HepG2 (cell line): ENCODE measurements around the gene CEP57L1. TPM values are rescaled to one million over a fixed set of nuclear protein-coding genes. Genes with fewer than 3 reads are reported as not detected.

Source experiments
- ATAC-seq: fragments of 200-7000 bp; cut with Tn5 transposase; 3 replicates; pipeline ENCODE4 v1.9.1; 2020; ENCODE audit warnings: mild to moderate bottlenecking, moderate library complexity
- BruUV-seq: library from RNA; stranded (reverse); fragments of 400-500 nt; replicated peaks from 2 replicates; lab custom pipeline; 2021; lab: Mats Ljungman, UMichigan
- CTCF ChIA-PET: fragments of 300-600 bp; formaldehyde crosslinking; extraction: SDS; loops from one replicate; lab custom pipeline; 2021; ENCODE audit warnings: low total read pairs, inconsistent platforms, low intra/inter-chr PET ratio; lab: Yijun Ruan, JAX
- POLR2A ChIA-PET: fragments of 350-600 bp; sonication (Branson Sonifier 250); formaldehyde crosslinking; loops from one replicate; lab custom pipeline; 2020; ENCODE audit warnings: antibody characterized with exemption, inconsistent platforms; lab: Yijun Ruan, JAX
- DNase-seq: peaks from one replicate; pipeline ENCODE4 v3.0.0-alpha.2; 2015; ENCODE audit warnings: low spot score
- FAIRE-seq: peaks from 3 replicates; lab custom pipeline; 2011; peaks lifted over from hg19 to GRCh38; lab: Jason Lieb, UNC
- H2AFZ ChIP-seq: one replicate; pipeline ENCODE4 v1.6.1; 2011; ENCODE audit warnings: low read length, inconsistent platforms
- H3K27ac ChIP-seq: fragments of 300-600 bp; 3 replicates; pipeline ENCODE4 v1.8.0; 2011; ENCODE audit warnings: mixed run types, mild to moderate bottlenecking, mixed read lengths, low read length, inconsistent platforms; ENCODE audit not compliant: insufficient read depth; ENCODE audit errors: extremely low read length
- H3K27me3 ChIP-seq, 2 experiments: fragments of 200-600 bp in 1 of 2; 2 replicates in 1 of 2; 3 replicates in 1 of 2; pipeline versions ENCODE4 v1.6.0 to v1.8.0; 2011; ENCODE audit warnings: low read length in 2 of 2, mild to moderate bottlenecking in 2 of 2, moderate library complexity in 2 of 2, inconsistent platforms in 1 of 2; ENCODE audit not compliant: insufficient read depth in 2 of 2, control insufficient read depth in 1 of 2
- H3K36me3 ChIP-seq, 2 experiments: fragments of 200-600 bp in 1 of 2; replicated peaks in 1 of 2; 2 replicates in 1 of 2; 3 replicates in 1 of 2; pipeline versions ENCODE4 v1.5.1 to v1.8.0; 2011; ENCODE audit warnings: low read length in 2 of 2, inconsistent platforms in 1 of 2; ENCODE audit not compliant: insufficient read depth in 2 of 2, control insufficient read depth in 1 of 2
- H3K4me1 ChIP-seq: 2 replicates; pipeline ENCODE4 v1.5.1; 2012; ENCODE audit warnings: low read length, inconsistent platforms; ENCODE audit not compliant: insufficient read depth
- H3K4me2 ChIP-seq: 2 replicates; pipeline ENCODE4 v1.6.0; 2011; ENCODE audit warnings: low read depth, low read length, inconsistent platforms
- H3K4me3 ChIP-seq, 3 experiments: fragments of 200-600 bp in 1 of 3; sonication (generic), shearing (Covaris generic) in 1 of 3; replicated peaks in 1 of 3; 2 replicates each; pipeline ENCODE4 v1.5.1; 2011 to 2016; ENCODE audit warnings: low read length in 3 of 3, inconsistent platforms in 2 of 3, low read depth in 2 of 3, mild to moderate bottlenecking in 2 of 3, control low read depth in 1 of 3, mixed read lengths in 1 of 3; ENCODE audit not compliant: insufficient read depth in 1 of 3
- H3K79me2 ChIP-seq: one replicate; pipeline ENCODE4 v1.6.1; 2011; ENCODE audit warnings: low read length, inconsistent platforms; ENCODE audit not compliant: insufficient read depth
- H3K9ac ChIP-seq: 2 replicates; pipeline ENCODE4 v1.6.0; 2011; ENCODE audit warnings: mild to moderate bottlenecking, low read depth, low read length, inconsistent platforms; ENCODE audit not compliant: insufficient read depth
- H3K9me3 ChIP-seq: 2 replicates; pipeline ENCODE4 v1.5.1; 2012; ENCODE audit warnings: mild to moderate bottlenecking, low read length
- H4K20me1 ChIP-seq: 2 replicates; pipeline ENCODE4 v1.6.0; 2011; ENCODE audit warnings: inconsistent platforms, mild to moderate bottlenecking, low read length, moderate library complexity; ENCODE audit not compliant: insufficient read depth
- ARHGAP35 ChIP-seq: sonication (generic); formaldehyde crosslinking; IDR thresholded peaks from 2 replicates; pipeline ENCODE4 v1.9.0; 2022; ENCODE audit warnings: mild to moderate bottlenecking, inconsistent platforms, moderate library complexity, missing genetic modification reagents, borderline replicate concordance
- ARNT ChIP-seq: fragments of 450-650 bp; IDR thresholded peaks from 2 replicates; pipeline ENCODE4 v1.6.1; 2017
- CBFB ChIP-seq: sonication (generic); formaldehyde crosslinking; IDR thresholded peaks from 2 replicates; pipeline ENCODE4 v1.4.0; 2020; ENCODE audit warnings: missing genetic modification reagents
- CHD4 ChIP-seq: fragments of 200-600 bp; sonication (generic); IDR thresholded peaks from 2 replicates; pipeline ENCODE4 v1.7.0; 2017; ENCODE audit warnings: mild to moderate bottlenecking, low read length, borderline replicate concordance
- KAT2B ChIP-seq: fragments of 150-350 bp; IDR thresholded peaks from 2 replicates; pipeline ENCODE4 v1.6.1; 2014; ENCODE audit warnings: low read depth, low read length, borderline replicate concordance
- NFATC3 ChIP-seq: sonication (generic); formaldehyde crosslinking; IDR thresholded peaks from 2 replicates; pipeline ENCODE4 v1.5.1; 2020; ENCODE audit warnings: mild to moderate bottlenecking, missing genetic modification reagents
- RAD51 ChIP-seq: fragments of 450-650 bp; IDR thresholded peaks from 2 replicates; pipeline ENCODE4 v1.6.1; 2016; ENCODE audit warnings: borderline replicate concordance
- RBM22 ChIP-seq: fragments of 200-400 bp; formaldehyde crosslinking; optimal IDR thresholded peaks from 2 replicates; pipeline ENCODE3; 2017; ENCODE audit warnings: mild to moderate bottlenecking, low read length, moderate library complexity
- THAP8 ChIP-seq: sonication (generic); formaldehyde crosslinking; IDR thresholded peaks from 2 replicates; pipeline ENCODE4 v1.5.1; 2020; ENCODE audit warnings: missing genetic modification reagents, mild to moderate bottlenecking, borderline replicate concordance
- UBTF ChIP-seq: sonication (generic); formaldehyde crosslinking; IDR thresholded peaks from 2 replicates; pipeline ENCODE4 v1.4.0; 2020; ENCODE audit warnings: mild to moderate bottlenecking, missing genetic modification reagents
- YEATS2 ChIP-seq: sonication (generic); formaldehyde crosslinking; IDR thresholded peaks from 2 replicates; pipeline ENCODE4 v1.4.0; 2020; ENCODE audit warnings: missing genetic modification reagents, borderline replicate concordance
- ZNF12 ChIP-seq: sonication (generic); formaldehyde crosslinking; IDR thresholded peaks from 2 replicates; pipeline ENCODE4 v1.5.0; 2020; ENCODE audit warnings: missing genetic modification reagents
- ZNF263 ChIP-seq: sonication (generic); formaldehyde crosslinking; IDR thresholded peaks from 2 replicates; pipeline ENCODE4 v1.4.0; 2020; ENCODE audit warnings: missing genetic modification reagents
- ZNF280B ChIP-seq: sonication (generic); formaldehyde crosslinking; IDR thresholded peaks from 2 replicates; pipeline ENCODE4 v1.5.0; 2020; ENCODE audit warnings: missing genetic modification reagents, mild to moderate bottlenecking, borderline replicate concordance
- ZNF556 ChIP-seq: sonication (generic); formaldehyde crosslinking; IDR thresholded peaks from 2 replicates; pipeline ENCODE4 v1.4.0; 2020; ENCODE audit warnings: mild to moderate bottlenecking, missing genetic modification reagents, borderline replicate concordance
- ZNF710 ChIP-seq: sonication (generic); formaldehyde crosslinking; IDR thresholded peaks from 2 replicates; pipeline ENCODE4 v1.5.0; 2020; ENCODE audit warnings: mild to moderate bottlenecking, missing genetic modification reagents, borderline replicate concordance
- ZNF839 ChIP-seq: sonication (generic); formaldehyde crosslinking; IDR thresholded peaks from 2 replicates; pipeline ENCODE4 v1.4.0; 2020; ENCODE audit warnings: missing genetic modification reagents, mild to moderate bottlenecking, borderline replicate concordance
- ZSCAN21 ChIP-seq: sonication (generic); formaldehyde crosslinking; IDR thresholded peaks from 2 replicates; pipeline ENCODE4 v1.8.0; 2022; ENCODE audit warnings: mild to moderate bottlenecking, missing genetic modification reagents, moderate library complexity, borderline replicate concordance
- WGBS: methylation state at CpG from one replicate; pipeline ENCODE4 v1.1.6; 2017; ENCODE audit warnings: low lambda C conversion rate; 5-methylcytosine and 5-hydroxymethylcytosine counted together
- in situ Hi-C: cut with HindIII; loops from 2 replicates; pipeline ENCODE4 v1.10.0; 2017; ENCODE audit warnings: low pct_unique_long_range_greater_than_20kb; ENCODE audit not compliant: extremely low pct_ligation_motif_present
- intact Hi-C: fragments of 100-400 bp; cut with micrococcal nuclease; formaldehyde crosslinking; loops from one replicate; pipeline ENCODE4 v1.10.0; 2022; ENCODE audit not compliant: unreplicated experiment
- polyA plus RNA-seq, 8 experiments: library from polyadenylated mRNA; depleted of rRNA in 3 of 8; stranded (reverse) in 7 of 8; unstranded in 1 of 8; fragments of >200 nt; fragmentation: Illumina TruSeq in 4 of 8; extraction: Trizol in 4 of 8; gene quantifications; 2 replicates each; pipeline versions ENCODE4 v1.2.1 to v1.2.3, GENCODE V29; 2011 to 2016; ENCODE audit warnings: low read depth in 4 of 8, missing spikeins in 1 of 8, mixed read lengths in 1 of 8; ENCODE audit not compliant: insufficient read depth in 1 of 8
- total RNA-seq, 5 experiments: library from RNA; depleted of rRNA; stranded (reverse); fragments of >200 nt; fragmentation: Illumina TruSeq; extraction: Trizol; gene quantifications; 2 replicates each; pipeline ENCODE4 v1.2.3, GENCODE V29; 2016; ENCODE audit warnings: low read depth in 1 of 5

CEP57L1 gene
- total and polyA plus RNA-seq, 2 of the 13 experiments (the other 11 are each of a cell fraction or from before 2014, with no cell fraction given): 7.7 to 15.5 TPM

- TF ChIP-seq ZNF839 (CRISPR knock-in tag): no peak
- TF ChIP-seq YEATS2 (CRISPR knock-in tag): no peak
- TF ChIP-seq RAD51: no peak
Measured at GRCh38 chr6:109052852-109053251, 42.5 kb upstream of the CEP57L1 start (continued).

GRCh38 chr6:109053336-109053735, 42.0 kb upstream of the CEP57L1 start:
- CTCF ChIA-PET: no interaction called here
- in situ Hi-C loops (no loop called here), intact Hi-C loops (no loop called here)
- POLR2A ChIA-PET: no interaction called here
- WGBS: 95% methylated on average over 2 of the region's 2 CpGs
- no peaks in the 10 kb centered on the region for H3K27me3 ChIP-seq
- no peak overlapping the region for H3K9ac ChIP-seq
- H3K36me3 ChIP-seq: no peaks in the 10 kb centered on the region
- no peak for FAIRE-seq
- H3K4me2 ChIP-seq: no peak overlapping the region
- H2AFZ ChIP-seq: no peak overlapping the region
- no peak for DNase-seq
- no peak overlapping the region for H3K4me3 ChIP-seq
- no TSS peak for BruUV-seq
- H3K79me2 ChIP-seq: no peaks in the 10 kb centered on the region
- H3K9me3 ChIP-seq: no peaks in the 10 kb centered on the region
- H3K4me1 ChIP-seq: peaks cover 44% of the 10 kb centered on the region
- no peaks in the 10 kb centered on the region for H4K20me1 ChIP-seq
- no peak overlapping the region for H3K27ac ChIP-seq
- no peak for ATAC-seq
- TF ChIP-seq RBM22 (no peak), NFATC3 (CRISPR knock-in tag) (no peak), ZNF263 (no peak), ZNF556 (no peak), UBTF (no peak), ZNF710 (CRISPR knock-in tag) (no peak), CBFB (no peak), ZNF12 (CRISPR knock-in tag) (no peak), CHD4 (no peak), ARNT (no peak), ZSCAN21 (CRISPR knock-in tag) (no peak), ZNF280B (CRISPR knock-in tag) (no peak), THAP8 (no peak), KAT2B (no peak), ARHGAP35 (CRISPR knock-in tag) (no peak)
